Central memory CD4-positive, alpha-beta T cell (primary cell): ENCODE results near the gene TMEM253.

Source experiments
- DNase-seq: peaks from one replicate; pipeline ENCODE4 v3.0.0; 2022

The TMEM253 gene

DNA sequence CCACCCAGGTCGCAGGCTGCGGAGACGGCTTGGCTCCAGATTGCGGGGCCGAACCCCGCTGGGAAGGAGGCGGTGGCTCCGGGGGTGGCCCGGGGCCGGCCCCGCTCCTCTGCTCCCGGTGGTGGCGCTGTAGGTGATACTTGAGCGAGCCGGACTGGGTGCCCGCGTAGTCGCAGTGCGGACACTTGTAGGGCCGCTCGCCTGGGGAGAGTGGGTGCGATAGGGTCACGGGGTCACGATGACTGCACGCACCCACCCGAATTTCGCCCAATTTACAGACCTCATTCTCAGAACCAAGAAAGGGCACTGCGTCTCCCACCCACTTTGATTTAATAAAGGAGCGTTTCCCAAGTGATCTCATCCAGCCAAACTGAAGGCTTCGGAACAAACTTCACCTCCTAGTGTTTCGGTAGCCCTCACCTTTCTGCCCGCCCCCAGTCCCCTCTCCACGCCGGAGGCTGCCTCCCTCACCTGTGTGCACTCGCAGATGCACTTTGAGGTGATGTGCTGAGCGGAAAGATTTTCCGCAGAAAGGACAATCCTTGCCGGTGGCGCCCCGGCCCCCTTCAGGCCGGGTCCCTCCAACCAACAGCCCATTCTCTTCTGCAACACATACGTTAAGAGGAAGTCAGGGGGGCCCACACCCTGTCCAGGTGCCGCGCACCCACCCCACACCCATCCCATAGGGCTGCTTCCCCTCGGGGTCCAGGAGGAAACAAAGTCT is 9.8 kb upstream of the TMEM253 start:
- DNase-seq: no peak

DNA sequence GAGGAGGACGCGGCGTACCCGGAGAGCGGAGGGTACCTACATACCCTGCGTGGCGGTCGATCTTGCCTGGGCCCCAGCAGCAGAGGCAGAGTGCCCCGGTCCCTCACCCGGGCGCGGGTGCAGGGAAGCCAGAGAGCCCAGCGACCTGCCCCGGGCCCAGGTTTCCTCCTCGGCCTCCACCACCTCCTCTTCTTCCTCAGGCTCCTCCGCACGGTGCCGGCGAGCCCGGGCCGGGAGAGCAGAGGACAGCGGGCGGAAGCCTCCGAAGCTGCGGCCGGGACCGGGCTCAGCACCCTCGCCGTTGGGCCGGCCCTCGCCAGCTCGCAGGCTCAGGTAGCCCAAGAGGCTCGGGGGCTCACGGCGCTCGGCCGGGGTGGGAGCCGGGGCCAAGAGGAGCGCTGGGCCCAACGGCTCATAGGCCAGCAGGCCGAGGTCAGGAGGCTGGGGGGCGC is 9.0 kb upstream of the TMEM253 start:
- no peak for DNase-seq

DNA sequence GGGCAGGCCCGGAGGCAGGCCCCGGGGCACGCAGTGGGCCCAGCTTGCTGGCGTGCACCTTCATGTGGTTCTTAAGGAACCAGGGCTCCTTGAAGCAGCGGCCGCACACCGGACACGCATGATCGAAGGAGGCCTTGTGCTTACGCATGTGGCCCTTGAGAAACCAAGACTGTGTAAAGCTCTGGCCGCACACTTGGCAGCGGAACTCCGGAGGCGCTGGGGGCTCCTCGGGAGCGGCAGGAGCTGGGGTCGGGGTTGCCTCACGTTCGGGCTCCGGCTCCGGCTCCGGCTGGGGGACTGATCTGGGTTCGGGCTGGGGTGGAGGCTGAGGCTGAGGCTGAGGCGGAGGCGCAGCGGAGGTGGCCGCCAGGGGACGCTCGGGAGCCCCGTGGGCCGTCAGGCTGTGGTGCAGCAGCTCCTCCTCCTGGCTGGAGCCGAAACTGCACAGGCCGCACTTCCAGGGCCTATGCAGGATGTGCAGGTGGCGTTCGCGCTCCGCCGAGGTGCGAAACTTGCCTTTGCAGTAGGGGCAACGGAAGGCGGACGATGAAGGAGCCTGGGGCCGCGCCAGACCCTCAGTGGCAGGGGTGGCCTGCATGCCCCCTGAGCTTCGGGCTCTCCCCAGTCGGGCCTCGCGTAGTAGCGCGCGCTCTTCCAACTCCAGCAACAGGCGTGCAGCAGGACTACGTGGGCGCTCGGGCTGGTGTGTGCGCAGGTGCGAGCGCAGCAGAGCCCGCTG is 8.4 kb upstream of the TMEM253 start:
- DNase-seq: peak; percentile 86

DNA sequence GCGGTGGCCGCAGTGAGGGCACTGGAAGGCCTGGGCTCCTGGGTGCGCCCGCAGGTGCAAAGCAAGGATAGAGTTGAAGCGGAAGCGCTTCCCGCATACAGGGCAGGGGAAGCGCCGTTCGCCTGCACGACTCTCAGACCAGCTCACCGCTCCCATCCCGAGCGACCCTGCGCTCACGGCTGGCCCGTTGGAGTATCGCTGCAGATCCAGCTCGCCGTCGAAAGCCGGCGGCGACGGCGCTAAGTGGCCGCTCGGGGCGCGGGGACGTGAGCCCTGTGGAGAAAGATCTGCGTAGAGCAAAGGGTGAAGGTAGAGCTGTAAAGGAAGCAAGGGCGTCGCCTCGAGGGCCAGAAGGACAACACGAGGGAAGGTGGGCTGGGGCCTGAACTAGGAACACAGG is 7.8 kb upstream of the TMEM253 start:
- DNase-seq: no peak

DNA sequence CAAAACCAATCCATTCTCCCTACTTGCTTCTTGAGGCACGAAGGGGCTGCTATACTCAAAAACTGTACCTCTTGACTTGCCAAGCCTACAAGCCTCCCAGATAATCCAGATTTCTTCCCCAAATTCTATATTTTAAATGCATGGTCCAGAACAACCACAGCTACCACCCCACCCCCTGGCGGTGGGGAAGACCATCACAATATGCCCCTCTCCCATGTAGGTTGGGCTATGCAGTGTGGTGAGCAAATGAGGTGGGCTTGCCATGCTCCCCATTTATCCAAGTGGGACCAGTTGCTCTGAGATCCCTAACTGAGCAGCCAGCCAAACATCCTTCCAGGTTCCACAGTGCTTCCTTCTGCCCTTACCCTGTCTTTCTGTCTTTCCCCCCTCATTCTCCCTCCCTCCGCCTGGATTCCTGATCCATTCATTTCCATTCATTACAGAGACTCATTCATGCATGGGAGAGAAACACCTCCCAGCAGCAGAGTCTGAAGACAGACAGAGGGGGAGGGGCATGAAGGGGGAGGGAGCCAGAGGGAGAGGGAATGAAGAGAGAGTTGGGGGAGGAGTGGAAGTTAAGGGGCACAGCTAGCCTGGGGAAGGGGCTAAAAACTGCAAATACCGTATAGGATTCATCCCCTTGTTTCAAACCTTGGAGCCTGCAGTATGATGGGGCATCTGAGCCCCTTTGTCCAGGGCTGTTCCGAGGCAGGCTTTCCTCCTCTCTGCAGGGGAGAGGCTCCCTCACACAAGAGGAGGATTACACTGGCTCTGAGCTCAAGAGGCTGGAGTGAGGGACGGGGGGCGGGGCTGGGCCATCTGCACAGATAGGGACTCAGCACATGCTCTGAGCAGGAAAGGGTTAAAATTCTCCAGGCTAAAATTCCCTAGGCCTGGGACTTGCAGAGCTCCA is 6.8 kb upstream of the TMEM253 start:
- DNase-seq: no peak

DNA sequence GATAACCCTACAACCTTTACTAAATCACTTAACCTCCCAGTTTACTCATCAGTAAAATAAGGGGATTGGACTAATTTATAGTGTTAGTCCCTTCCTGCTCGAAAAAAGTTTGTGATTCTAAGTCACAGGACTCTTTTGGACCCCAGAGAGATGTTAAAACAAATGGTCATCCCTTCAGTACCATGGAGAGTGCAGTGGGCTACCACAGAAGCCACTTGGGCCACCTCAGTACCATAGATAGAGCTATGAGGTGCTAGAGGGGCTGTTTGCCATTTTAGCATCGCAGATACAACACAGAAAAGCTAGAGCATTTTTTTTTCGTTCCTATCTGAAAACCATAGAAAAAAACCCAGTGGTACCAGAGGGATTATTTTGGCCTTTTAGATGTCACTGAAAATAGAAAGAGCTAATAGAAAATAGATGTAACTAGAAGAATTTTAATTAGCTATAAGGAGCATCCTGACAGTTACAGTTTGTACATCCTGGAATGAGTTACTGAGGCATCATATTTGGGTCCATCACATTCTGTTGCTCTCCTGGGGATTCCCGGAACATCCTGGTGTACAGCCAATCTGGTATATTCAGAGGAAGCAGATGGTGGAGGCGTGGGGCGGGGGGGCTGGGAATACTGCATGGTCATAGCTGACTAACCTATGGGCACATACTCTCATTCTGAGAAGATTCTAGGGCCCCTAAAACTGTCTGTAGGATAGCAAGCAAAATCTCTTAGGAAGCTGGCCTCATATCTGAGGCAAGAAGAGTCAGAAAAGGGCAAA is 5.2 kb upstream of the TMEM253 start:
- no peak for DNase-seq

DNA sequence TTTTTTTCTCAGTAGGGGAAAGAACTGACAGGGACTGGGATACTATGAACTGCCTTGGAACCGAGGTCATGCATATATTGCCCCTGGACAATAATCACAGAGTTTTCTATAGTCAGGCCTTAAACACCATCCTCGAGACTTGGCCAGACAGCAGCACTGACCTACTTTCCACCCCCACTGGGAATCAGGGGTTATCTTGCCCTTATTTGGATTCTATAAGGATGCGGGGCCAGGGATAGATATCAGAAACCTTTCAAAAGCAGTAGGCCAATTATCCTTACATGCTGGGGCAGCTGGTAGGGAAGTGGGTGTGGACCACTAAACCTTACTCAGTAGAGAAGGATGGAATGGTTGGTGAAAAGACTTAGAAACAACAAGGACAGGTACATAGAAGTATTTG is 4.4 kb upstream of the TMEM253 start:
- no peak for DNase-seq

DNA sequence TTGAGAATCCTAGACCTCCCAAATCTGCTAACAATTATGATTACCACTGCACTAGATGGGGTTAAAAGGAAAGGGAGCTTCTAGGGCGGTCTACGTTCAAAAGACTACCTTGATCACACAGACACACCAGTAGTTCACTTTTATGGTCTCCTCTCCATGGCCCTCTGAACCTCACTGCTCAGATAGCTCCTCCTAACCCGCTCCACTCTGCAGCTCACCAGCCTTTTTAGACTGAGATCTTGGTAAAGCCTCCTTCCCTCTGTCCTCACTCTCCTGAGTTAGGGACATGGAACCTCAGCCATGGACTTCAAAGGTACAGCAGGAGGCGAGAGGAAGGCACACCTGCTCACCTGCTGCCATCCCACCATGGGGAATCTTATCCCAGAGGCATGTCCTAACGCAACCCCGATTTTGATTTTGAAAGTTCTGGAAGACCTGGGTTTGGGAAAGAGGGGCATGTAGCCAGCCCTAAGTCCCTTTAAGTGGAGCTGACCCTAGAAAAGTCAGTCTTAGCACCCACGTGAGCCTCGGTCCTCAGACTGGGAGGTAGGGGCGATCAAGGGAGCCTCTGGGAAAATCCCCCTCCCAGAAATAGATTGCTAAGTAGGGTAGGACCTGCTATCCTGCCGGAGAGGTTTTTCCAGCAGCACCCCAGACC is 3.8 kb upstream of the TMEM253 start:
- no peak for DNase-seq

DNA sequence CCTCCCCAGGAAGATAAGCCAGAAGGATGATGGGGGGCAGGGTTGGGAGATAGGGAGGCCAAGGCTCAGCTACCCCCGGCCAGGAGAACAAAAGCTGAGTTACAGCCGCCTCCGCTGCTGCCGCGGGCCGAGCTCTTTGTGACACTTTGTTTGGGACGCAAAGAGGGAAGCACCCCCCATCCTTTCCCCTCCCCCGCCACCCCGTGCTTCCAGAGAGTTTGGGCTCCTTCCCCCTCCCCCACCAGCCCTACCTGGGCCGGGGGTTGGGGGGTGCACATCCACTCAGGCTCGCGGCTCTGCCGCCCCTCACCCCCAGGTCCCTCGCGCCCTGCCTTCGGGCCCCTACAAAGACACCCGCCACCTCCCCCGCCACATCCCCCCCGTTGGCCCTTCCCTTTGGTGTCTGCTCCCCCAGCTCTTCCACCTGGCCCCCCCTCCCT is 3.2 kb upstream of the TMEM253 start:
- DNase-seq: no peak

DNA sequence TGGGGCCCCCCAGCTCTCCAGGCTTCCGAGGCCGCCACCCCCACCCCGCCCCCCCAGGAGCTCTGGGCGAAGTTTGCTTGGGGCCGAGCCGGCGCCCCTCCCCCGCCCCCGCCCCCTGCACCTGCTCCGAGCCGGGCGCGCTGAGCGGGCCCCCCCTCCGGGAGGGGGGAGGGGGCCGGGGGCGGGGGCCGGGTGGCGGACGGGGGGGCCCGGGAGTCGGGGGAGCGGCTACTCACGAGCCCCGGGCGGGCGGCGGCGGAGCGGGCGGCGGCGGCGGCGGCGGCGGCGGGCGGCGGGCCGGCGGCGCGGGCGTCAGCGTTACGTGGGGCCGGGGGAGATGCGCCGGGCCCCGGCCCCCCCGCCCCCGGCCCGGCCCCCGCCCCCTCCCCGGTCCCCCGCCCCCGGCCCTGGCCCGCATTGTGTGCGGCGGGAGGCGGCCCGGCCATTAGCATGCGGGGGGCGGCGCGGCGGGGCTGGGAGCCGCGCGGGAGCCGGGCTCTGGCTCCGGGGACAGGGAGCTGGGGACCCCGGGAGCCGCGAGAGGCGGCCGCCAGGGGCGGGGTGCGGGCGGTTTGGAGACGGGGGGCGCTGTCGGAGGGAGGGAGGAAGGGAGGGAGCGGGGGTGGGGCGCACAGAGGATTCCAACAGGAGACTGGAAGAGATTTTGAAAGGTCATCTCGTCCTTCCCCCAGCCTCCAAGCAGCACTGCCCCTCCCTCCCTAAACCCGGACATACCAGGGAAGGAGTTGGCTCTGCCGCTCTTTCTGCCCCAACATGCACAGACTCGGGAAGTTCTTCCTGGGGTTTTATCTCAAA is 2.6 kb upstream of the TMEM253 start, which contains the start of gene ZNF219:
ZNF219 (minus strand) TSS at position 580 of the 816 bp plus-strand sequence. CDS start 5,064 bp downstream, outside the sequence.
- peak; percentile 40 for DNase-seq

DNA sequence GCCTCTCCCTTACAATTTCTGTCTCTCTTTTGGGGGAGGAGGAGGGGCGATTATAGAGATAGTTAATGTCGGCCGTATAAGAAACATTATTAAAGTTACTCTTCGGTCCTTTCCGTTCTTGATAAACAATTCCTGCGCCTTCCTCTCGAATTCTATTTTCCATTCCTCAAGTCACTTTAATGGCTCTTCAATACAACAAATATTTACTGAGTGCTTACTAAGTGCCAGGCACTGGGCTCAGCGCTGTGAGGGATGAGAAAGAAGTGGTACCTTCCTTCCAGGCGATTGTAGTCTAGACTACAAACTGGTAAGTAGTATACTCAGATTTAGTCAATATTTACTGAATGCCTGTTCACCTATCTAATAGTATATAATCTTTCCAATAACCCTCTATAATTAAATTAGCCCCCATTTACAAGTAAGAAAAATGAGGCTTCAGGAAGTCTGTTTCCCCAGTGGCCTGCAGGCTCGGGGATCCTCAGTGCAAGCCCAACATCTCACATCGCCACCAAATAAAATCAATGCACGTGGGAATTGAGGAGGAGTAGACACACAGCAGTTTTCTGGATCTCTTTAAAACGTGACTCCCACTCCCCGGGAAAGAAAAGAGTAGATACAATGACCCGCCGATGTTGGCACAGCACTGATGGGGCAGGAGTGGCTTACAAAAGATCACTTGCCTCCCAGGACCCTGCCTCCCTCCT is 1.8 kb upstream of the TMEM253 start:
- DNase-seq: no peak

DNA sequence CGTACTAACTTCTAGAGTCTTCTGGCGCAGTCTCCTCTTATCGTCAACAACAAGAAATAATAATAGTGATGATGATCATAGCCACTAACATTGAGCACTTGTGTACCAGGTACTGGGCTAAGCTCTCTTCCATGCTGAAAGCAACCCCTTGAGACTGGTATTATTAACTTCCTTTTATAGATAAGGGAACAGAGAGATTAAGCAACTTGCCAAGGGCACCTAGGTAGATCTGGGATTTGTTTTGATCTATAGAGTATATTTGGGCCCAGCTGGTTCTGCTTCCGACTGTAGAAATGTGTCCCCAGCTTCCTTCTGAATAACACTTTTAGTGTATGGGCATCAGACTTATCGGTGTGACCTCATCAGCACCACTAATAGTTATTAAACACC is 1.3 kb upstream of the TMEM253 start:
- no peak for DNase-seq

DNA sequence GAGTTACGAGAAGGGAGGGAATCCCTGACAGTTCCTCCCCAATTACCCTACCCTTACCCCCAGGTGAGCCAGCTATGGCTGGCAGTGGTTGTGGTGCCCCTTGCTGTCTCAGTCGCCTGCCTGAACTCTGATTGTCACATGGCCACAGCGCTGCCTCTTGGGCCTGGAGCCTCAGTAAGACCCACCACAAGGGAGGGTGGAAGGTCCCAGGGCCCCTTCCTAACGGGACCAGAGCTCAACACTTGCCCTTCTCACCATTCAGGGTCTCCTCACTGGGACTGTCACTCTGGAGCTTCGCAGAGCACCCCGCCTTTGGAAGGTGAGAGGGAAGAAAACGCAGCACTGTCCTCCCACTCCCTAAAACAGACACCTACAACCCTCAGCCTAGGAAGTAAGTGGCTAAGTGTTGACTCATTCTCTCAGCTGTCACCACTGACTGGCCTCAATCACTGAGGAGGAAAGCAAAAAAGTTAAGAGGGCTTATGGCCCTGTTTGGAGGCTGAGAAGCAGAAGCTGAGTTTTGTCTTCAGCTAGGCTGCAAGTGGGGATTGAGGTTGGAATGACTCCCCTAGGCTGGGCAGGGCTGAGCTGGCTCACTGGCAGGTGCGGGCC is 1.0 kb downstream of the TMEM253 start:
- DNase-seq: no peak

DNA sequence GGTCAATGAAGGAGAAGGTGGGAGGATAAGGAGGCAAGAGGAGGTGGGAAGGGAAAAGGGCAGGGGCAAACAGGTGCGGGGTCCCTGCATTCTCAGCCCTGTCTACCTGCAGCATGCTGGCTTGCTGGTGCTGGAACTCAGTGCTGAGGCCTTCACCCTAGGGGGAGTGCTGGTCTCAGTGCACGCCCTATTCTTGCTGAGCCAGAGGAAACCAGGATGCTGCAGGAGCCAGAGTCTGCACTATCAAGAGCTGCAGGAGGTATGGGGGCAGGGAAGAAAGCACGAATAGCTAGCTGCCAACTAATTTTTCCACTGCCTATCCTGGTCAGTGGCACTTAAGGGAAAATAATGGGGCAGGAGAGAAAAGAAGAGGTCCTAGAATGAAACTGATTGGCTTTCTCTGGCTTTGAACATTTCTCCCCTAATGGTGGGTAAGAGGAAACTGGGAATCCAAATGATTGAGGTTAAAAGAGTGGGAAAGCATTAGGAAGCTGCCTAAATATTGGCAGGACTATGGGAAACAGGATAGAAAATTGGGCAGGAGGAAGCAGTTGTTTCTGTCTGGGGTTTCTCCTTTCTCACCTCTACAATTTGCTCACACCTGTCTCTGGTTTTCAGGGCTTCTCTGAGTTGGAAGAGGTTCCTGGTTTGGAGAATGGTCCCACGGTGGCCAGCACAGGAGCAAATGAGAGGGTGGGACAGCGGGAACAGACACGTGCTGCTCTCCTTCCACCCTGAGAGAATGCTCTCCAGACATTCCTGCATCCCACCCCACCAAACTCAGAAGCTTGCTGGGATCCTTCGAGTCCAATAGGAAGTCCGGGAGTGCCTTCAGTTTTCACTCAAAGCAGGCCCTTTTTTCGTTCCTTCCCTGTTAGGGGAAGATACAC is 1.9 kb downstream of the TMEM253 start:
- DNase-seq: no peak

DNA sequence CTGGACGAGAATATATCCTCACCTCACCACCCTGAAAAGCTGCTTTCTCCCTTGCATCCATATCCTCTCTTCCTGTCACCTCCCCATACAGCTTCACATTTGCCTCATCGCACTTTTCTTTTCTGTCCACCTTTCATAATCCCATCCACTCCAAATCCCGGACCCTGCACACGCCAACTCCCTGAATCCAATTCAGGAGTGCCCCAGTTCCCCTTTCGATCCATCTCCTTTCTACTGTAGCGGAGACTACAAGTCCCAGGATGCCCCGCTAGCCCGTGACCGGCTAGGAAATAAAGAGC is 2.5 kb downstream of the TMEM253 start:
- DNase-seq: no peak

DNA sequence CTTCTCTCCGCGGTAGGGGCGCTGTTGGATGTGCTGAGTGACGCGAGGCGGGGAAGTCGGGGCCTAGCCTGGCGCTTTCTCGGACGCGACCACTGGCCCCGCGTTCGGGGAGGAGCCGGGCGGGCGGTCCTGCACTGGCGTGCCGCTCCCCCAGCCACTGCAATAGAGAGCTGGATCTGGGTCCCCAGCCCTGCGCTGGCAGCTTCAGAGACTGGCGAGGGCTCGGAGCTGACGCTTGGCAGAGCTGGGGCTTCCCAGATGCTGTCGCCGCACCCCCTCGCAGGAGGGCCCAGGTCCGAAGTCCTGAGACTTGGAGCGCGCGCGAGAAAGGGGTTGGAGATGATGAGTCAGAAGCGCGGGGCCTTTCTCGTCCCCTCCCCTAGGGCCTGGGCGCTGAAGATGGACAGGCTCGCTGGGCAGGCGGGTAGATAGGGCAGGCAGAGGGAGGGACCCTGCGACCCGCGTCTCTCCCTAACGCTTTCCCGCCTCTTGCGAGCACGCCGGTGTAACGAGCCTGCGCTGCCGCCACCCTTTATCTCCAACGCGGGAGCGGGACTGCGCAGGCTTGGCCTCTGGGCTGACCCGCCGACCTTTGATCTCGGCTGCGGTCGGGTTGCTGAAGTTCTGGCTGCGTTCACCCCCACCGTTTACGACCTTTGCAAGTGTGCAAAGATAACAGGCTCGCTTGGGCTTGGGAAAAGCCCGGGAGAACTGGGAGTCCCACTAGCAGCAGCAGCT is 3.0 kb downstream of the TMEM253 start:
- DNase-seq: peak; percentile 91

DNA sequence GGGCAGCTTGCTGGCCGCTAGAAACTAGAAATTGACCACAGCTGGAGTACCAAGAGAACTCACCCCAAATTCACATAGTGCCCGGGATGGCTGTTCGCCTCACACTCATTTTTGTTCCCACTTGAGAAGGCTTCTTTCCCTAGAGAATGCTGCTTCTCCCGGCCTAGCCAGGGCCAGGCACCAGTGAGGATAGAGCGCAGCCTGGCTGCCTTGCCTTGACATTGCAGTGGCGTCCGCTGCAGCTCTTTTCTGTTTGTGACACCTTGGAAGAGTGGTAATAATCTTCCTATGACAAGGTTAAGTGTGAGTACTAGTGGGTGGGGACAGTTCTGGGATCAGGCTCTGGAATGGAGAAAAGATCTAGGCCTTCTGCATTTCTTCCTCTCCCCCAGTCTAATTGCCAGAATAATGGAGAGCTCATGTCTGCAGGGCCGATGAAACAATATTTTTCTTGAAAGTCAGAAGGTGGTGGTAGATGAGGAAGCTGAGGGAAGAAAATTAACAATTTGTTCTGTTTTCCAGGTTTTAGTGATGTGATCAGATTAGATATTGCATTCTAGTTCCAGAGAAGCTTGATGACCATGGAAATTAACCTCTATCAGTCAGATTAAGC is 3.7 kb downstream of the TMEM253 start:
- DNase-seq: peak; percentile 60

DNA sequence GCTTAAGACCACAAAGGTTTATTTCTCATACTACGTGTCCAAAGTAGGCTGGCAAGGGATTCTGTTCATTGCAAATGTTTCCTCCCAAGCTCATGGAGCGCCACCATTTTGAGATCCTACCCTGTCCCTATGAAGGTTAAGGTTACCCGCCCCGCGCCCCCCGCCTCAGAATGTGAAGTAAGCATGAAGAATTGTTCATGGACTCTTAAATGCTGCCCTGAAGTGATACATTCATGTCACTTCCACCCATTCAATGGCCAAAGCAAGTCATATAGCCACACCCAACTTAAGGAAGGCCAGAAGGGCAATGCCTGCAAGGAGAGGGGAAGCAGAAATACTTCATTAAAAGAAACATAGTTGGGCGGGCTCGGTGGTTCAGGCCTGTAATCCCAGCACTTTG is 4.2 kb downstream of the TMEM253 start:
- no peak for DNase-seq
